ENCODE data around the gene JPH3.
"Not testable (repeated sequence)": the region's sequence is repeated elsewhere in the genome, so short reads cannot be mapped to it uniquely, and the experiment has no call there.

The JPH3 gene

DNA sequence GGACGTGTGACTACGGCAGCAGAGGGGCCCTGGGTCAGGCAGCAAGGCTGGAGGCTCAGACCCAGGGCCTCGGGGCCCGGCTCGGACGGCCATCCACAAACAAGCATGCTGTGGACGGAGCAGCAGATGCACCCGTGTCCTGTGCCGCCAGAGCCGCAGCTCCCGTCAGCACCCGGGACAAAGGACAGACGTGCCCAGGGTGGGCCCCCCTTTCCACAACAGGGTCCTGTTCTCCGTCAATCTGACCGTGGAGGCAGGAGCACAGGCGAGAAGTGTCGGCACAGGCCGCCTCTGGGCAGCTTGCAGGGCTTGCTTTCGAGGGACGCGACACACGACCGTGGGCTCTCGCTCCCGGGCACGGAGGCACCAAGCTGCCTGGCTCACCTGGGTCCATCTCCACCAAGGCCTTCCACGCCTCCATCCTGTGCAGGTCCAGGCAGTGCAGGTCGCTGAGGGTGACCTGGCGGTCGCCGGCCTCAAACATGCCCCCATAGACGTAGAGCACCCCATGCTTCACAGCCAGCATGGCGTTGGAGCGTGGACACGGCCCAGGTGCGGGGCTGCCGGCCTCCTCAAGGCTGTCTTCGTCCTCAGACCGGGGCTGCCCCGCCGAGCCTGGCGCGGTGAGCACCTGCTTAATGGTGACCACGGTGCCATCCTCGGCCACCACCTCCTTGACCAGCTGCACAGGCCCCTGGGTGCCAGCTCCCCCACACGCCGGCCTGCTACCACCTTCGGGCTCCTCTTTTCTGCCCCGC lies 106.8 kb downstream of the JPH3 start:
- Mint-ChIP-seq H3K9me3 (no peaks in the 10 kb centered on the region), H3K27me3 (no peaks in the 10 kb centered on the region), H3K27ac (no peak overlapping the region), H3K4me3 (no peak overlapping the region), H3K36me3 (ENCODE audit: insufficient read depth) (peaks cover 55% of the 10 kb centered on the region), H3K4me1 (ENCODE audit: low read depth in 2 of 2) (peaks cover 10% of the 10 kb centered on the region in 2 donors)
- ATAC-seq (replicated peaks) (no peak), DNase-seq (no peak)

DNA sequence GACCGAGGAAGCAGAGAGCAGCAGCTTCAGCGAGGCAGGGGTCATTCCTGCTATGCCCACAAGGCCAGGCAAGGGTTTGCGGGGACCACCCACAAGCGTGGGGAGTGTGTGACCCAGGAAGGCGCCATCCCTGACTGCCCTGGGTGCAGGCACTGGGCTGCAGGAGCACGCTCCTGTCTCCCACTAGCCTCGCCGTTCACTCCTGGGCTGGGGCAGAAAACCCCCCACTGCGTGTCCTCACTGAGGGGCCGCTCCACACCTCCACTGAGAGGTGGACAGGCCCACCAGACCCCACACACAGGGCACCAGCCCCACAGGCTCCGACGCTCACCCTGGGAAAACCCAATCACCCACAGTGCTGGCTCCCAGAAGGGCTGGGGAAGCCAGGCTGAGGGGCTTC lies 107.4 kb downstream of the JPH3 start:
- Mint-ChIP-seq H3K27ac (peak overlapping the region in 1 of 2 donors; percentile 32), H3K4me3 (no peak overlapping the region), H3K27me3 (no peaks in the 10 kb centered on the region), H3K9me3 (no peaks in the 10 kb centered on the region), H3K4me1 (ENCODE audit: low read depth in 2 of 2) (peaks cover 14 to 15% of the 10 kb centered on the region in 2 donors), H3K36me3 (ENCODE audit: insufficient read depth) (peaks cover 57% of the 10 kb centered on the region)
- DNase-seq (no peak), ATAC-seq (replicated peaks) (no peak)

DNA sequence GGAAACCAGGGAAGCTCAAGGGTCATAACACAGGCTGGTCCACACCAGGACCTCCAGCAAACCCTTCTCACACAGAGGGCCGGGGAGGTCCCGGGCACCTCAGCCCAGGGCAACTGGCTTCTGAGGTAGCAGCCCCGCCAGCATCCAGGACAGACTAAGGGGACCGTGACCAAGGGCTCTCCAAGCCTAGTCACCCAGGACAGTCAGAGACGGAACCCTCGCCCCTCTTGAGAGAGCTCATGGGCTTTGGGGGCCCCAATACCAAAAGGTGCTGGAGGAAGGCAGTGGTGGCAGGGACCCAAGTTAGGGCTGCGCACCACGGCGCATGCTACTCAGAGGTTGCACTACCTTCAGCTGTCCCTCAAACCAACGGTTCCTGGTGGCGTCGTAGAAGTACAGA lies 108.6 kb downstream of the JPH3 start:
- Mint-ChIP-seq H3K36me3 (ENCODE audit: insufficient read depth) (peaks cover 65% of the 10 kb centered on the region), H3K4me3 (no peak overlapping the region), H3K27me3 (no peaks in the 10 kb centered on the region), H3K4me1 (ENCODE audit: low read depth in 2 of 2) (peaks cover 23 to 27% of the 10 kb centered on the region in 2 donors), H3K27ac (no peak overlapping the region), H3K9me3 (no peaks in the 10 kb centered on the region)
- ATAC-seq (replicated peaks) (no peak), DNase-seq (no peak)

DNA sequence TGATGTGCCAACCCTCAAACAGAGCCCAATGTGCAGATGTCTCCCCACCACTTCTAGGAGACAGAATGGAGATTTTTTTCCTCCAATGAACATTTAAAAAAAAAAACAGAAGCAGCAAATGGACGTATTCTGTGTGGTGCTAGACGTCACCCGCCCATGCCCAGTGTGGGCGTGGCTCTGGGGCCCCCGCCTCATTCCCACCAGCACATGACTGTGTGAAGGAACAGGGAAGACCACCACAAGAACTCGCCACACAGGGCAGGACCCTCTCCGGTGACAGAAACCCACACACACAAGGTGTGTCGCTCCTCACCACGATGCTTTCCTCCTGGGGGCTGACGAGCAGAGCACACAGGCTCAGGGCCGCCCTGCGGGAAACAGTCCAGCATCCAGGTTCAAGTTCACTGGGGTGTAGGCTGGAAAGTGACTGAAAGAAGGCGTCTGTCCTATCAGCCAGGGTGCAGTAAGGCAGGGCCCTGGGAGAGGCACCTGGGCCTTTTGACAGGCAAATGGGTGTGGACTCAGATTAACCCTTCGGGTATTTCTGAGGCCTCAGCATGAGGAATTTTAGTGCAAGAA lies 110.0 kb downstream of the JPH3 start:
- peaks cover 23 to 27% of the 10 kb centered on the region in 2 donors for H3K4me1 Mint-ChIP-seq (ENCODE audit: low read depth in 2 of 2)
- H3K27ac Mint-ChIP-seq: peak overlapping the region; percentile 85 to 94
- H3K36me3 Mint-ChIP-seq (ENCODE audit: insufficient read depth): peaks cover 63% of the 10 kb centered on the region
- no peak for ATAC-seq (replicated peaks)
- no peak overlapping the region for H3K4me3 Mint-ChIP-seq
- H3K9me3 Mint-ChIP-seq: no peaks in the 10 kb centered on the region
- no peaks in the 10 kb centered on the region for H3K27me3 Mint-ChIP-seq
- no peak for DNase-seq

DNA sequence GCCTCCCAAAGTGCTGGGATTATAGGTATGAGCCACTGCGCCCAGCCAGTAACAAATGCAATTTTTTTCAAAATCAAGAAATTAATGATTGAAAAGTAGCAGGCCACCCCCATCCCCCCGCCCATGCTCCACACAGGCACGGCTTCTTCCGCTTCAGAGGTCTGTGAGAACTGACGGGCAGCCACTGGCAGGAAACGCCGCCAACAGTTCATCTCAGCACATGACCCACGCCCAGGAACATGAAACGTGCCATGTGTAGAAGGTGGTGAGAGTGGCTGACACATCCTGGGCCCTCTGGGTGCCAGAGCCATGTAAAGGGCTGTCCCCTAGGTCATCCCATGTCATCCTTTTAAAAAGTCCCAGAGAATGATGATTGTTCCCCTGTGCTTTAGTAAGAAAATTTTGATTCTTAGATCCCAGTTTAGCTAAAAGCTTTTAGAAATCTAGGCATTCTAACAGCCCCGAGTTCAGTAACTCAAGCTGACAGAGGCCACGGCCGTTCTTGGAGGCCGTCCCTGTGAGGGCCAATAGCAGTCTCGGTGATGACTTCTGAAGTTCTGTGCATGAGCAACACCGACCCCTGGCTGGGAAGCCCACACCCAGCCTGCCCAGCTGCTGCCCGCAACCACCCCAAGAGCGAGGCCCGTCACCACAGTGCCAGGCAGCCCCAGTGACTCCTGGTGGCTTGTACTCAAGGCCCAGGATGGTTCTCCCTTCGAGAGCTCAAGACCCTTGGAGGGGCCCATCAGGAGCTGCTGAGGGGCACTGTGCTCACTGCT lies 111.3 kb downstream of the JPH3 start:
- no peaks in the 10 kb centered on the region for H3K27me3 Mint-ChIP-seq
- peaks cover 50% of the 10 kb centered on the region for H3K36me3 Mint-ChIP-seq (ENCODE audit: insufficient read depth)
- H3K9me3 Mint-ChIP-seq: no peaks in the 10 kb centered on the region
- ATAC-seq (replicated peaks) (peak; percentile 98), DNase-seq (peak; percentile 45 to 55 (median 52))
- H3K4me1 Mint-ChIP-seq (ENCODE audit: low read depth in 2 of 2): peaks cover 26% of the 10 kb centered on the region in 2 donors
- H3K4me3 Mint-ChIP-seq: peak overlapping the region; percentile 56 to 63
- H3K27ac Mint-ChIP-seq: peak overlapping the region; percentile 85 to 94

DNA sequence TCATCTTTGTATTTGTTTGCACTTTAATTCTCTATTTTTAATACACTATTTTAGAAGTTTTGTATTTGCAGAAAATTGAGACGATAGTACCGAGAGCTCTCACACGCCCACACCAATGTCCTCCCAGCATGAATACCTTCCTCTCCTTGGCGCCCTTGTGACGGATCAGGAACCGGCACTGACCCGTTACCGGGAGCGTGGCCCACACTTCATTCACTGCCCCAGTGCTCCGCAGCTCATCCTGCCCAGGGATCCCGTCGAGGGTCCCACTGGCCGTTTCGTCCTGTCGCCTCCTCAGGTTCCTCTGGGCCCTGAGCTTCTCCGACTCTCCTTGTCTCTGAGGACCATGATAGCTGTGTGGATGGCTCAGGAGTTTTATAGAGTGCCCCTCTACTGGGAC lies 112.9 kb downstream of the JPH3 start:
- Mint-ChIP-seq H3K9me3 (no peaks in the 10 kb centered on the region), H3K4me1 (ENCODE audit: low read depth in 2 of 2) (peaks cover 26 to 28% of the 10 kb centered on the region in 2 donors), H3K36me3 (ENCODE audit: insufficient read depth) (peaks cover 47% of the 10 kb centered on the region), H3K4me3 (peak overlapping the region; percentile 2 to 61), H3K27me3 (no peaks in the 10 kb centered on the region), H3K27ac (peak overlapping the region; percentile 27 to 35)
- DNase-seq (no peak), ATAC-seq (replicated peaks) (no peak)

DNA sequence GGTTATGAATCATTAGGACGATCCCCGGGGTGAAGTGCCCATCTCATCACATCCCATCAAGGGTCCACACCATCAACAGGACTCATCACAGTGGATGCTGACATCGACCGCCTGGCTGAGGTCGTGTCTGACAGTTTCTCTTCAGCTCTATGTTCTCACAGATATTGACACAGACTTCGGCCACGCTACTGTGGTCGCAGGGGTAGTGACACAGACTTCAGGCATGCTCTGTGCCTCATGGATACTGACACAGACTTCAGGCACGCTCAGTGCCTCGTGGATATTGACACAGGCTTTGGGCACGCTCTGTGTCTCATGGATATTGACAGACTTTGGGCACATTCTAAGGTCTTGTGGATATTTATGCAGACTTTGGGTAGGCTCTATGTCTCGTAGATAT lies 113.3 kb downstream of the JPH3 start:
- H3K36me3 Mint-ChIP-seq (ENCODE audit: insufficient read depth): peaks cover 45% of the 10 kb centered on the region
- ATAC-seq (replicated peaks): no peak
- H3K27ac Mint-ChIP-seq: peak overlapping the region; percentile 27 to 35
- H3K9me3 Mint-ChIP-seq: no peaks in the 10 kb centered on the region
- H3K4me1 Mint-ChIP-seq (ENCODE audit: low read depth in 2 of 2): peaks cover 26 to 28% of the 10 kb centered on the region in 2 donors
- no peak for DNase-seq
- H3K27me3 Mint-ChIP-seq: no peaks in the 10 kb centered on the region
- H3K4me3 Mint-ChIP-seq: peak overlapping the region; percentile 2 to 61

DNA sequence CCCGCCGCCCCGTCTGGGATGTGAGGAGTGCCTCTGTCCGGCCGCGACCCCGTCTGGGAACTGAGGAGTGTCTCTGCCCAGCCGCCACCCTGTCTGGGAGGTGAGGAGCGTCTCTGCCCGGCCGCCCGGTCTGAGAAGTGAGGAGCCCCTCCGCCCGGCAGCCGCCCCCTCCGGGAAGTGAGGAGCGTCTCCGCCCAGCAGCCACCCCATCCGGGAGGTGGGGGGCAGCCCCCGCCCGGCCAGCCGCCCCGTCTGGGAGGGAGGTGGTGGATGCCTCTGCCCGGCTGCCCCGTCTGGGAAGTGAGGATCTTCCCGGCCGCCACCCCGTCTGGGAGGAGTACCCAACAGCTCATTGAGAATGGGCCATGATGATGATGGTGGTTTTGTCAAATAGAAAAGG lies 116.5 kb downstream of the JPH3 start:
- Mint-ChIP-seq H3K4me1 (ENCODE audit: low read depth in 2 of 2) (peaks cover 22 to 23% of the 10 kb centered on the region in 2 donors), H3K36me3 (ENCODE audit: insufficient read depth) (peaks cover 54% of the 10 kb centered on the region)
- not testable (repeated sequence) for H3K4me3 Mint-ChIP-seq; H3K9me3 Mint-ChIP-seq; ATAC-seq (replicated peaks); H3K27me3 Mint-ChIP-seq; H3K27ac Mint-ChIP-seq; DNase-seq

DNA sequence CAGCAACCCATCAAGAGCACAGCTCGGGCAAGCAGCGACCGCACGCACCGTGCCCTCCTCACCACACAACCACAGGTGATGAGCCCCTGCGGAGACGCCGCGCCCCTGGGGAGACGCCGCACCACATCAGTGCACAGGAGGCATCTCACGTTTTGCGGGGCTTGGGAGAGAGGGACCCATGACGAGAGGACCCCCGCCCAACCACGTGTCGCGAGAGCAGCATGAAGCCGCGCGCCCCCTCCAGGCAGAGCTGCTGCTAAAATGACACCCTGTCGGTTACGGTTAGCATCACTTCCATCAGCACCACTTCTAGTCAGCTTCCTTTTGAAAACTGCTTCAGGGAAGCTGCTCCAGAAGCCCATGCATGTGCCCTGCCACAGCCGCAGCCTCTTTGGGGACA lies 118.1 kb downstream of the JPH3 start:
- DNase-seq (no peak), ATAC-seq (replicated peaks) (no peak)
- no peaks in the 10 kb centered on the region for H3K9me3 Mint-ChIP-seq
- peaks cover 60% of the 10 kb centered on the region for H3K36me3 Mint-ChIP-seq (ENCODE audit: insufficient read depth)
- H3K4me3 Mint-ChIP-seq: no peak overlapping the region
- peak overlapping the region in 1 of 2 donors; percentile 16 for H3K27ac Mint-ChIP-seq
- peaks cover 20 to 25% of the 10 kb centered on the region in 2 donors for H3K4me1 Mint-ChIP-seq (ENCODE audit: low read depth in 2 of 2)
- H3K27me3 Mint-ChIP-seq: no peaks in the 10 kb centered on the region

DNA sequence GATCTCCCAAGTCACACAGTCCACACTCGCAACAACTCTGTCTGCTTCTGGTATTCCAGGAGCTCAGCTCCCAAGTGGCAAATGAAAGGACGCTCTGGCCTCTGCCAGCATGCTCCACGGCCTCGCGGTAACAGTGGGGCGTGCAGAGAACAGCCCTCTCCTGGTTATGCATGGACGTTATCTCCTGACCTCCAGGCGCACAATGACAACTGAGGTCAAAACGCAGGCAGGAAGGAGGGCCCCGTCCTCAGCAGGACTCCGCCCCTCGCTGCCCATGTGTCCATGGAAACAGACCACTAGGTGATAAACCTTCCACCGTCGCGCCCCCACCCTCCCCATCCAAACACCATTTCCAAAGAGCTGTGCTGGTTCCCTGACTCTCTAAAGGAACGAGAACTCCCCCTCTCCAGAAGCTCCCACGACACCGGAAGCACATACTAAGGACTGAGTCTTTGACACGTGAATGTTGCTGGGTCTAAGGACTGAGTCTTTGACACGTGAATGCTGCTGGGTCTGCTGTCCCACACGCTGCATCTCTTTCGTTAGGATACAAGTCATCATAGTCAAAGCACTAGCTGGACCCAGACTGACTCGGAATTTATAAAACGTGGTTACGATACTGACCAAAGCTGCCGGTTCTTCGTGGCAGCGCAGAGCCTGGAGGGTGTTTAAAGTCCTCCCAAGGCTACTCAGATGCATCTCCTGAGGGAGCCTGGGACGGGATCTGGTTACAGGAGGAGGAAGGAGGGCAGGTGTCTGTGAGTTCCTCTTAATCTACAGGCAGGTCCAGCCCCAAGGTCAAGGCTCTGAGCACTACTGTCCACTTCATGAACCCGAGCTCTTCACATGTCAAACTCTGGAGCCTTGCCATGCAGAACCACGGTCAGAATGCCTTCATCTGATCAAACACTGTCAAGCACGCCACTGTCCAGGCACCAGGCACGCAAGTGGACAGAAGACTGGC lies 119.6 kb downstream of the JPH3 start:
- no peak for DNase-seq
- no peak for ATAC-seq (replicated peaks)
- Mint-ChIP-seq H3K27ac (peak overlapping the region in 1 of 2 donors; percentile 75), H3K9me3 (no peaks in the 10 kb centered on the region), H3K4me3 (no peak overlapping the region), H3K36me3 (ENCODE audit: insufficient read depth) (peaks cover 63% of the 10 kb centered on the region), H3K4me1 (ENCODE audit: low read depth in 2 of 2) (peaks cover 19 to 25% of the 10 kb centered on the region in 2 donors), H3K27me3 (no peaks in the 10 kb centered on the region)

DNA sequence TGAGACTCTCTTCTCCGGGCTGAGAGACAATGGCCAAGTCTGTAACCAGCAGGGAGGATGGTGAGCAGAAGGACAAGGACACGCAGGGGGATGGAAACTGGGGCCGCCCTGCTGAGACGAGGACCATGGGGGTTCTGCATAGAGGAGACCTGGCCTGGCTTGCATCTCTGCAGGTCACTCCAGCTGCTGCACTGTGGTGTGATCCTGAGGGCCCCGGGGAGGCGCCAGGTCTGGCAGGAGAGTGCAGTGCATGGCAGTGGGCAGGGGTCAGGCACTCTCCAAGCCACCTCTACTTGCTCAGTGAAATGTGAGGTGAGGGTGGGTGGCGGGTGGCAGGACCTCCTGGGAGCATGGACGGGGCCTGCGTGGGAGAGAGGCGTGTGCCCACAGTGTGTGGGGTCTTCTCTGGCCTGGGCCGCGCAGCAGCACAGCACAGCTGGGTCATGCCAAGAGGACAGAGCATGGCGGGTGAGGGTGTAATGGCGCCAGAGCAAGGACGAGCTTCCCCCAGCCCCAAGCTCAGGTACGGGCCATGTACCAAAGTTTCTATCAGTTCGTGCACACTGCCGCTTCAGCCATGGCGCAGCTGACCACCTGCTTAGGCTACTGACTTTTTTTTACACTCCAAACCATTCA lies 120.4 kb downstream of the JPH3 start:
- DNase-seq: no peak
- H3K36me3 Mint-ChIP-seq (ENCODE audit: insufficient read depth): peaks cover 71% of the 10 kb centered on the region
- H3K27ac Mint-ChIP-seq: peak overlapping the region in 1 of 2 donors; percentile 75
- H3K9me3 Mint-ChIP-seq: no peaks in the 10 kb centered on the region
- no peak overlapping the region for H3K4me3 Mint-ChIP-seq
- no peak for ATAC-seq (replicated peaks)
- peaks cover 19 to 24% of the 10 kb centered on the region in 2 donors for H3K4me1 Mint-ChIP-seq (ENCODE audit: low read depth in 2 of 2)
- no peaks in the 10 kb centered on the region for H3K27me3 Mint-ChIP-seq

DNA sequence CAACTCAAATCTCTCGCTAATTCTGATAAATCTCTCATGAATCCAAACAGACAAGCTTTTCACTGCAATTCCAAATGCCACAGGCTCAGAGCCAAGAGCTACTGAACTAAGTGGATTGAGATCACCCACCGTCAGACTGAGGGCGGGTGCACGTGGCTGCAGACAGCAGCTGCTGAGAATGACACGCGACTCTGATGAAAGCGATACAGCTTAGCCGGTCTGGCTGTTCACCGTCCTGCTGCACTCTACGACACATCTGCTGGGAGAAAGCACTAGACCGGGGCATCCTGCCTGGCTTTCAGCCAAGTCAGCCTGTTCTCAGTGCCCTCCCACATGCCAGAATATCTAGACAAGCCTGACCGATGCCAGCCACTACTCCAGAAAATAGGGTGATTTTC lies 120.9 kb downstream of the JPH3 start:
- no peak for DNase-seq
- Mint-ChIP-seq H3K27ac (peak overlapping the region; percentile 75 to 89), H3K27me3 (no peaks in the 10 kb centered on the region), H3K9me3 (no peaks in the 10 kb centered on the region), H3K36me3 (ENCODE audit: insufficient read depth) (peaks cover 76% of the 10 kb centered on the region), H3K4me3 (no peak overlapping the region), H3K4me1 (ENCODE audit: low read depth in 2 of 2) (peaks cover 19 to 22% of the 10 kb centered on the region in 2 donors)
- peak; percentile 9 for ATAC-seq (replicated peaks)
